Smooth muscle cell (in vitro differentiated cells): ENCODE results near the gene LZTS3. TPM values are rescaled to one million over a fixed set of nuclear protein-coding genes. Genes with fewer than 3 reads are reported as not detected.
A peak's percentile ranks its signal among the peaks of the same experiment; 100 is the strongest.

ENCODE experiments used
- DNase-seq: peaks from one replicate; lab custom pipeline; 2025; ENCODE audit not compliant: unreplicated experiment; lab: John Stamatoyannopoulos, UW
- H2AFZ ChIP-seq: fragments of 200-600 bp; sonication (generic); 2 replicates; pipeline ENCODE4 v1.6.0; 2016; ENCODE audit warnings: antibody characterized with exemption, low read depth, mild to moderate bottlenecking
- H3F3A ChIP-seq: fragments of 200-600 bp; sonication (generic); 2 replicates; pipeline ENCODE4 v1.6.0; 2017; ENCODE audit warnings: antibody characterized with exemption, low read depth
- H3K27ac ChIP-seq: fragments of 200-600 bp; sonication (generic); 2 replicates; pipeline ENCODE4 v1.5.1; 2016; ENCODE audit warnings: low read depth, mild to moderate bottlenecking
- H3K27me3 ChIP-seq: fragments of 200-600 bp; sonication (generic); 2 replicates; pipeline ENCODE4 v1.6.1; 2016; ENCODE audit warnings: low read depth, mild to moderate bottlenecking
- H3K36me3 ChIP-seq: fragments of 200-600 bp; sonication (generic); 2 replicates; pipeline ENCODE4 v1.5.1; 2016; ENCODE audit warnings: low read depth
- H3K4me1 ChIP-seq: fragments of 200-600 bp; sonication (generic); 2 replicates; pipeline ENCODE4 v1.5.1; 2016; ENCODE audit warnings: low read depth
- H3K4me2 ChIP-seq: fragments of 200-600 bp; sonication (generic); 2 replicates; pipeline ENCODE4 v1.6.0; 2016; ENCODE audit warnings: mild to moderate bottlenecking
- H3K4me3 ChIP-seq: fragments of 200-600 bp; sonication (generic); 2 replicates; pipeline ENCODE4 v1.5.1; 2016; ENCODE audit warnings: mild to moderate bottlenecking
- H3K79me2 ChIP-seq: fragments of 200-600 bp; sonication (generic); 2 replicates; pipeline ENCODE4 v1.6.0; 2016; ENCODE audit warnings: low read depth, mild to moderate bottlenecking
- H3K9ac ChIP-seq: fragments of 200-600 bp; sonication (generic); 2 replicates; pipeline ENCODE4 v1.6.0; 2016; ENCODE audit warnings: low read depth
- H3K9me3 ChIP-seq: fragments of 200-600 bp; sonication (generic); replicated peaks from 2 replicates; pipeline ENCODE4 v1.5.1; 2016; ENCODE audit warnings: low read depth
- H4K20me1 ChIP-seq: fragments of 200-600 bp; sonication (generic); 2 replicates; pipeline ENCODE4 v1.6.0; 2016; ENCODE audit warnings: low read depth
- WGBS: methylation state at CpG from one replicate; pipeline ENCODE4 v1.1.7; 2016; ENCODE audit warnings: low lambda C conversion rate; 5-methylcytosine and 5-hydroxymethylcytosine counted together
- polyA plus RNA-seq: library from polyadenylated mRNA; unstranded; fragments of >200 nt; fragmentation: Nextera tagmentation; extraction: Ambion mirVana; gene quantifications from 2 replicates; pipeline ENCODE4 v1.2.1, GENCODE V29; 2016
- total RNA-seq: library from RNA; depleted of rRNA; stranded (reverse); fragments of >200 nt; gene quantifications from 2 replicates; pipeline ENCODE4 v1.2.3, GENCODE V29; 2014
- TF ChIP-seq, protein P1 (sequence below): fragments of 200-600 bp; sonication (generic); IDR thresholded peaks from 2 replicates; pipeline ENCODE4 v1.5.1; 2017; ENCODE audit warnings: borderline replicate concordance, mild to moderate bottlenecking, antibody characterized with exemption; ENCODE audit not compliant: insufficient read depth, poor library complexity, severe bottlenecking

The LZTS3 gene
- total and polyA plus RNA-seq, 2 experiments from 2014 or later: 6.1 to 6.9 TPM

DNA sequence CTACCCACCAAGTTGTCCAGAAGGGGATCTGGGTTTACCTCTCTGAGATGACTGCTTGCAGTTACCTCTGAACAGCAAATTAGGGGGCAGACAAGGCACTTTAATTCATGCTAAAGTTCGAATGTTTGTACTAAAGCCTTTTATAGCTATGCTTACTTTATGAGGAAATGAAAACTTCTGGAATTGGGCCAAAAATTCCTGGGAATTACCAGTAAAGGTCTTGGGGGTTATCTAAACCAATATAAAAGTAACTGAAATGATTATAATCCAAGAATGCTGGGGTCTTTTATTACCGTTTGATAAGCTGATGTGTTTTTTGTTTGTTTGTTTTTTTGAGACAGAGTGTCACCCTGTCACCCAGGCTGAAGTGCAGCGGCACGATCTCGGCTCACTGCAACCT lies 7.9 kb upstream of the LZTS3 start:
- Histone ChIP-seq H3K27ac (no peak overlapping the region), H3K4me3 (no peak overlapping the region), H2AFZ (no peak overlapping the region), H3K27me3 (no peaks in the 10 kb centered on the region), H3K79me2 (no peaks in the 10 kb centered on the region), H3K9ac (no peak overlapping the region), H4K20me1 (no peaks in the 10 kb centered on the region), H3K36me3 (no peaks in the 10 kb centered on the region), H3F3A (no peaks in the 10 kb centered on the region), H3K4me1 (no peaks in the 10 kb centered on the region), H3K4me2 (no peak overlapping the region), H3K9me3 (no peaks in the 10 kb centered on the region)
- DNase-seq: no peak
- TF ChIP-seq, protein P1, sequence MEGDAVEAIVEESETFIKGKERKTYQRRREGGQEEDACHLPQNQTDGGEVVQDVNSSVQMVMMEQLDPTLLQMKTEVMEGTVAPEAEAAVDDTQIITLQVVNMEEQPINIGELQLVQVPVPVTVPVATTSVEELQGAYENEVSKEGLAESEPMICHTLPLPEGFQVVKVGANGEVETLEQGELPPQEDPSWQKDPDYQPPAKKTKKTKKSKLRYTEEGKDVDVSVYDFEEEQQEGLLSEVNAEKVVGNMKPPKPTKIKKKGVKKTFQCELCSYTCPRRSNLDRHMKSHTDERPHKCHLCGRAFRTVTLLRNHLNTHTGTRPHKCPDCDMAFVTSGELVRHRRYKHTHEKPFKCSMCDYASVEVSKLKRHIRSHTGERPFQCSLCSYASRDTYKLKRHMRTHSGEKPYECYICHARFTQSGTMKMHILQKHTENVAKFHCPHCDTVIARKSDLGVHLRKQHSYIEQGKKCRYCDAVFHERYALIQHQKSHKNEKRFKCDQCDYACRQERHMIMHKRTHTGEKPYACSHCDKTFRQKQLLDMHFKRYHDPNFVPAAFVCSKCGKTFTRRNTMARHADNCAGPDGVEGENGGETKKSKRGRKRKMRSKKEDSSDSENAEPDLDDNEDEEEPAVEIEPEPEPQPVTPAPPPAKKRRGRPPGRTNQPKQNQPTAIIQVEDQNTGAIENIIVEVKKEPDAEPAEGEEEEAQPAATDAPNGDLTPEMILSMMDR: no peak
- WGBS: 88% methylated on average over 5 of the region's 5 CpGs

DNA sequence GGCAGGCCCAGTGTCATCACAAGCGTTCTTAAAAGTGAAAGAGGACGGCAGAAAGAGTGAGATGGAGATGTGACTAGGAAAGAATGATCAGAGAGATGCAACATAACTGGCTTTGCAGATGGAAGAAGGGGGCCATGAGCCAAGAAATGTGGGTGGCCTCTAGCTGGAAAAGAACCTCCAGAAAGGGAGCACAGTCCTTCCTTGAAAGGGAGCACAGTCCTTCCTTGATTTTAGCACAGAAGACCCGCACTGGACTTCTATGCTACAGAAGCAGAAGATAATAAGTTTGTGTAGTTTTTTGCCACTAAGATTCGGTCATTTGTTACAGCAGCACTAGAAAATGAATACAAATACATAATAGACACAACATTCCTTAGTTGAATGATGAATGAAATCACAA lies 7.0 kb upstream of the LZTS3 start:
- H3K36me3 ChIP-seq: no peaks in the 10 kb centered on the region
- H3K4me2 ChIP-seq: no peak overlapping the region
- no peak overlapping the region for H3K9ac ChIP-seq
- H3K79me2 ChIP-seq: no peaks in the 10 kb centered on the region
- WGBS: 71% methylated on average over 4 of the region's 4 CpGs
- no peak overlapping the region for H3K4me3 ChIP-seq
- DNase-seq: no peak
- peaks cover 2% of the 10 kb centered on the region for H3K4me1 ChIP-seq
- no peak overlapping the region for H3K27ac ChIP-seq
- no peaks in the 10 kb centered on the region for H3K27me3 ChIP-seq
- TF ChIP-seq, protein P1: no peak
- no peak overlapping the region for H2AFZ ChIP-seq
- H3F3A ChIP-seq: no peaks in the 10 kb centered on the region
- H4K20me1 ChIP-seq: no peaks in the 10 kb centered on the region
- no peaks in the 10 kb centered on the region for H3K9me3 ChIP-seq

DNA sequence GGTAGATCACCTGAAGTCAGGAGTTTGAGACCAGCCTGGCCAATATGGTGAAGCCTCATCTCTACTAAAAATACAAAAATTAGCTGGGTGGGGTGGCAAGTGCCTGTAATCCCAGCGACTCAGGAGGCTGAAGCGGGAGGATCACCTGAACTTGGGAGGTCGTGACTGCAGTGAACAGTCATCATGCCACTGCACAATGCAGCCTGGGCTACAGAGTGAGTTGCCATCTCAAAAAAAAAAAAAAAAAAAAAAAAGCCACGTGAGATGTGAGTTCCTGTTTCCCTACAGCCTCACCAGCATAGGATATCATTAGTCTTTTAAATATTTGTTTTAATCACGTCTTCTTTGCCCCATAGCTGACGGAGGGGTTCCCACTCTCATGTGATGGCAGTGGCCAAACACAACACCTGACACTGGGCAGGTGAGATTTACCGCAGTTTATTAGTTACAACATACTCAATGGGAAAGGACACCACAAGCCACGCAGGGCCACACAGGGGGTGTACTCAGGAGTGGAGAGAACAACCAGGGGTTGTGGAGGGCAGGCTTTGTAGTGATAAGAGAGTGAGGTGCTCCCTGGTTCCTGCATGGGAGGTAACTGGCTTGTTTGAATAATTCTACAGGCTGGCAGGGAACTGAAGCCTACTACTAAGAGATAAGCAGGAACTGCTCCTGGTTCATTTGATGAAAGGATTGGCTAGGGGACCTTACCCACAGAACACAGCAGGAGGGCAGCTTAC lies 4.6 kb upstream of the LZTS3 start:
- WGBS: 94% methylated on average over 8 of the region's 8 CpGs
- no peaks in the 10 kb centered on the region for H3K9me3 ChIP-seq
- H3F3A ChIP-seq: no peaks in the 10 kb centered on the region
- DNase-seq: no peak
- H3K36me3 ChIP-seq: no peaks in the 10 kb centered on the region
- H3K4me1 ChIP-seq: peaks cover 13% of the 10 kb centered on the region
- H2AFZ ChIP-seq: no peak overlapping the region
- no peaks in the 10 kb centered on the region for H3K79me2 ChIP-seq
- no peak overlapping the region for H3K9ac ChIP-seq
- no peak overlapping the region for H3K4me3 ChIP-seq
- no peaks in the 10 kb centered on the region for H3K27me3 ChIP-seq
- no peak overlapping the region for H3K4me2 ChIP-seq
- H4K20me1 ChIP-seq: no peaks in the 10 kb centered on the region
- H3K27ac ChIP-seq: no peak overlapping the region
- TF ChIP-seq, protein P1: no peak

GRCh38 chr20:3175270-3175669 lies 1.9 kb upstream of the LZTS3 start:
- H2AFZ ChIP-seq: no peak overlapping the region
- TF ChIP-seq, protein P1: no peak
- no peaks in the 10 kb centered on the region for H3F3A ChIP-seq
- H3K4me3 ChIP-seq: peak overlapping the region; percentile 98
- H4K20me1 ChIP-seq: no peaks in the 10 kb centered on the region
- WGBS: 59% methylated on average over 1 of the region's 1 CpG
- H3K4me2 ChIP-seq: peak overlapping the region; percentile 90
- no peak overlapping the region for H3K9ac ChIP-seq
- no peaks in the 10 kb centered on the region for H3K36me3 ChIP-seq
- no peaks in the 10 kb centered on the region for H3K27me3 ChIP-seq
- H3K9me3 ChIP-seq: no peaks in the 10 kb centered on the region
- H3K27ac ChIP-seq: peak overlapping the region; percentile 0
- no peaks in the 10 kb centered on the region for H3K79me2 ChIP-seq
- peaks cover 17% of the 10 kb centered on the region for H3K4me1 ChIP-seq
- no peak for DNase-seq
